OCI-LY3 (cell line): Measurements from ENCODE around the gene CIAO1.

Experiments used
- H2AFZ ChIP-seq: fragments of 200-600, 300-600 bp; shearing (Covaris generic); 2 replicates; pipeline ENCODE4 v1.6.0; 2014; ENCODE audit warnings: antibody characterized with exemption, low read depth, low read length
- H3K27ac ChIP-seq: fragments of 200-600, 300-600 bp; sonication (generic); 2 replicates; pipeline ENCODE4 v1.5.1; 2014; ENCODE audit warnings: mild to moderate bottlenecking, low read length, moderate library complexity, mixed read lengths
- H3K27me3 ChIP-seq: fragments of 200-600, 300-600 bp; sonication (generic); 2 replicates; pipeline ENCODE4 v1.6.1; 2014; ENCODE audit warnings: low read depth, low read length, mixed read lengths
- H3K36me3 ChIP-seq: fragments of 200-600, 300-600 bp; sonication (generic); replicated peaks from 2 replicates; pipeline ENCODE3; 2014; ENCODE audit warnings: low read depth, low read length, mixed read lengths
- H3K4me1 ChIP-seq: fragments of 300-600, 200-600 bp; sonication (generic); 2 replicates; pipeline ENCODE4 v1.6.1; 2014; ENCODE audit warnings: low read length, mixed read lengths
- H3K4me2 ChIP-seq: fragments of 200-600, 300-600 bp; sonication (generic); 2 replicates; pipeline ENCODE4 v1.6.1; 2014; ENCODE audit warnings: low read length, mixed read lengths
- H3K4me3 ChIP-seq: fragments of 300-600, 200-600 bp; sonication (generic); 2 replicates; pipeline ENCODE4 v1.5.1; 2014; ENCODE audit warnings: antibody characterized with exemption, mild to moderate bottlenecking, low read length, moderate library complexity
- H3K79me2 ChIP-seq: fragments of 300-600, 200-600 bp; shearing (Covaris generic); 2 replicates; pipeline ENCODE4 v1.6.1; 2014; ENCODE audit warnings: mild to moderate bottlenecking, low read length, mixed read lengths
- H3K9ac ChIP-seq: fragments of 300-600, 200-600 bp; shearing (Covaris generic); 2 replicates; pipeline ENCODE4 v1.6.0; 2014; ENCODE audit warnings: mild to moderate bottlenecking, low read length, moderate library complexity
- H3K9me3 ChIP-seq: fragments of 200-600, 300-600 bp; shearing (Covaris generic); 2 replicates; pipeline ENCODE4 v1.6.1; 2014; ENCODE audit warnings: low read length, mixed read lengths; ENCODE audit not compliant: insufficient read depth
- H4K20me1 ChIP-seq: fragments of 200-600, 300-600 bp; sonication (generic); 2 replicates; pipeline ENCODE4 v1.6.1; 2016; ENCODE audit warnings: low read length, mixed read lengths; ENCODE audit not compliant: insufficient read depth
- CTCF ChIP-seq: fragments of 200-600, 300-600 bp; sonication (generic); IDR thresholded peaks from 2 replicates; pipeline ENCODE4 v1.5.1; 2014; ENCODE audit warnings: antibody characterized with exemption, low read length, low read depth
- EZH2phosphoT487 ChIP-seq: fragments of 200-600 bp; shearing (Covaris generic); IDR thresholded peaks from 2 replicates; pipeline ENCODE4 v1.6.1; 2018; ENCODE audit warnings: antibody characterized with exemption, mixed run types, low read depth

The CIAO1 gene

GRCh38 chr2:96250188-96250587, 15.8 kb upstream of the CIAO1 start:
- Histone ChIP-seq H4K20me1 (no peaks in the 10 kb centered on the region), H2AFZ (no peak overlapping the region), H3K4me1 (no peaks in the 10 kb centered on the region; the same call in 1 of the 2 replicates), H3K4me3 (no peak overlapping the region), H3K9ac (no peak overlapping the region), H3K79me2 (no peaks in the 10 kb centered on the region), H3K27me3 (no peaks in the 10 kb centered on the region), H3K36me3 (peaks cover 3% of the 10 kb centered on the region), H3K4me2 (no peak overlapping the region), H3K9me3 (no peaks in the 10 kb centered on the region), H3K27ac (no peak overlapping the region)
- no peak for TF ChIP-seq EZH2phosphoT487
- no peak for TF ChIP-seq CTCF

GRCh38 chr2:96251721-96252292, 14.2 kb upstream of the CIAO1 start:
- Histone ChIP-seq H3K79me2 (peaks cover 2% of the 10 kb centered on the region; the same call in 1 of the 2 replicates), H3K27ac (no peak overlapping the region), H3K4me3 (no peak overlapping the region), H3K4me2 (no peak overlapping the region), H3K9ac (no peak overlapping the region), H3K9me3 (no peaks in the 10 kb centered on the region), H3K4me1 (peaks cover 3% of the 10 kb centered on the region), H3K27me3 (no peaks in the 10 kb centered on the region), H2AFZ (no peak overlapping the region), H3K36me3 (peaks cover 7% of the 10 kb centered on the region), H4K20me1 (peaks cover under 1% of the 10 kb centered on the region; the same call in 1 of the 2 replicates)
- TF ChIP-seq CTCF (no peak), EZH2phosphoT487 (no peak)

- no peak overlapping the region for H2AFZ ChIP-seq
- no peak overlapping the region for H3K27ac ChIP-seq
- no peak overlapping the region for H3K4me2 ChIP-seq
- H3K36me3 ChIP-seq = peaks cover 7% of the 10 kb centered on the region
- no peak overlapping the region for H3K4me3 ChIP-seq
- TF ChIP-seq CTCF = no peak
- no peak for TF ChIP-seq EZH2phosphoT487
- H4K20me1 ChIP-seq = peaks cover 3% of the 10 kb centered on the region; the same call in 1 of the 2 replicates
- H3K9ac ChIP-seq = no peak overlapping the region
- H3K9me3 ChIP-seq = no peaks in the 10 kb centered on the region
- peaks cover 5% of the 10 kb centered on the region for H3K4me1 ChIP-seq
- no peaks in the 10 kb centered on the region for H3K27me3 ChIP-seq
- H3K79me2 ChIP-seq = peaks cover 4% of the 10 kb centered on the region; the same call in 1 of the 2 replicates
These were observed 13.5 kb upstream of the CIAO1 start for GRCh38 chr2:96252526-96252925.

GRCh38 chr2:96253006-96253405, 13.0 kb upstream of the CIAO1 start:
- H3K9me3 ChIP-seq = no peaks in the 10 kb centered on the region
- peaks cover 3% of the 10 kb centered on the region; the same call in 1 of the 2 replicates for H4K20me1 ChIP-seq
- no peak overlapping the region for H3K9ac ChIP-seq
- peaks cover 4% of the 10 kb centered on the region; the same call in 1 of the 2 replicates for H3K79me2 ChIP-seq
- H3K36me3 ChIP-seq = peaks cover 7% of the 10 kb centered on the region
- H3K4me1 ChIP-seq = peaks cover 5% of the 10 kb centered on the region
- H3K27ac ChIP-seq = no peak overlapping the region
- no peaks in the 10 kb centered on the region for H3K27me3 ChIP-seq
- no peak overlapping the region for H3K4me3 ChIP-seq
- H3K4me2 ChIP-seq = no peak overlapping the region
- H2AFZ ChIP-seq = no peak overlapping the region
- TF ChIP-seq EZH2phosphoT487 = no peak
